ENCODE results near the gene FRMD5.
A peak's percentile ranks its signal among the peaks of the same experiment; 100 is the strongest.

The FRMD5 gene

DNA sequence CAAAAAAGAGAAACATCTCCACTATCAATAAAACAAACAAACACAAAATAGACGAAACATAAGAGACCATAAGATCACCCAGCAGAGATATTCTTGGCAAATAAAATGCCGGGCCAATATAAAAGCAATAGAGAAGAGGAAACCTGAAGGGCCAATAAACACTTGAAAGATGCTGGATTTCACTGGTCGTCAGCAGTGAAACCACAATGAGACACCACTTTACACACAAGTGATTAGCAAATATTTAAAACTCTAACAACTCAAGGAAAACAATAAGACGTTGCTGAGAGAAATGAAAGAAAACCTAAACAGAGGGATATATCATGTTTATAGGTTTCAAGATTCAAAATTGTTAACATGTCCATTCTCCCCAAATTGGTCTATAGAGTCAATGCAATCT is 219.7 kb downstream of the FRMD5 start:
- no peaks in the 10 kb centered on the region for H3K36me3 ChIP-seq (ENCODE audit: control insufficient read depth, insufficient read depth, low read length)
- no peak overlapping the region for H3K4me3 ChIP-seq (ENCODE audit: low read depth, low read length)
- H3K27me3 ChIP-seq (ENCODE audit: control insufficient read depth, insufficient read depth, low read length), result no peaks in the 10 kb centered on the region
- H3K9me3 ChIP-seq (ENCODE audit: control insufficient read depth, insufficient read depth, low read length), result no peaks in the 10 kb centered on the region; the same call in 1 of the 2 replicates
- H3K27ac ChIP-seq (ENCODE audit: low read depth, low read length), result no peak overlapping the region
- peaks cover 20% of the 10 kb centered on the region for H3K4me1 ChIP-seq (ENCODE audit: control insufficient read depth, insufficient read depth, low read length)
- no peak overlapping the region for H3K9ac ChIP-seq (ENCODE audit: low read depth, low read length)

DNA sequence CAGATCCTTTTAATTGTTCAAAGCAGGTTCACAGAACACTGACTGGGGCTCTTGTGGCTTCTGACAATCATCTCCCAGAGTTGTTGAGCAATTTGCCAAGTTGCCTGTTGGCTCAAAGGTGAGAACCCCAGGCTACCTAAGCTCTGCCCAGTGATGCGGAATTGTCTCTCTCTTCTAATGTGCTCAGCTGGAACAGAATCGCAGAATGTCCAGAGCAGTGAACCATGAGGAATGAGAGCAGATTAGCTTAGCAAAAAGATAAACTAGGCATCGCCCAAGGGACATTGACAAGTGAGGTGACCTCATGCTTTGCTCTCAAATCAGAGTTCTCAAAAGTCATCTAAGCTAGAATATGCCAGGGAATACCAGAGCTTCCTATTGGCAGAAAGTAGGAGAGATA is 220.2 kb downstream of the FRMD5 start:
- Histone ChIP-seq H3K27ac (ENCODE audit: low read depth, low read length) (no peak overlapping the region), H3K4me3 (ENCODE audit: low read depth, low read length) (no peak overlapping the region), H3K27me3 (ENCODE audit: control insufficient read depth, insufficient read depth, low read length) (no peaks in the 10 kb centered on the region), H3K36me3 (ENCODE audit: control insufficient read depth, insufficient read depth, low read length) (no peaks in the 10 kb centered on the region), H3K9ac (ENCODE audit: low read depth, low read length) (no peak overlapping the region), H3K4me1 (ENCODE audit: control insufficient read depth, insufficient read depth, low read length) (peaks cover 20% of the 10 kb centered on the region), H3K9me3 (ENCODE audit: control insufficient read depth, insufficient read depth, low read length) (no peaks in the 10 kb centered on the region; the same call in 1 of the 2 replicates)

DNA sequence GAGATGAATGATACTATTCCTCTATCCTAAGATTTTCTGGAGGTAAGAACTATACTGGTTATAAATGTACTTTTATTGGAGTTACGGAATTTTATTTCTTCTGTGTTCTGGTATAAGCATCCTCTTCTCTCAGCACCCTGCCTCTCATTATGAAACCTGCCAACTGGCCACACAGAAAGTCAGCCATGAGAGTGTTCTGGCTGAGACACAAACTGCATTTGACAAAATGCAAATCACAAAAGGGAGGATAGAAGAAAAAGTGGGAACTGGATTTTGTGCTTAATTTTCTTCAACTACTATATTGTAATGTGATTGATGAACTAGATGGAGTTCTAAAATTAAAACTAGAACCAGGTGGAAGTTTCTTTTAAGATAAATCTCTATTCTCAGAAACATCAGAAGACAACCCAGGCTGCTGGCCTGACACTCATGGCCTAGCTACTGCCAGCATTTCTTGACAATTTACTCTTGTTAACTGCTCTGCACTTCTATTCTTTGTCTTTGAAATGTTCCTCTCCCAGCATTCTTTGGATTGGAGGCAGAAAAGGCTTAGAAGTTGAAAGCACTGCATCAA is 225.2 kb downstream of the FRMD5 start:
- peaks cover 2% of the 10 kb centered on the region; the same call in 1 of the 2 replicates for H3K4me1 ChIP-seq (ENCODE audit: control insufficient read depth, insufficient read depth, low read length)
- H3K4me3 ChIP-seq (ENCODE audit: low read depth, low read length), result no peak overlapping the region
- H3K36me3 ChIP-seq (ENCODE audit: control insufficient read depth, insufficient read depth, low read length), result no peaks in the 10 kb centered on the region
- H3K9me3 ChIP-seq (ENCODE audit: control insufficient read depth, insufficient read depth, low read length), result no peaks in the 10 kb centered on the region
- no peaks in the 10 kb centered on the region for H3K27me3 ChIP-seq (ENCODE audit: control insufficient read depth, insufficient read depth, low read length)
- no peak overlapping the region for H3K27ac ChIP-seq (ENCODE audit: low read depth, low read length)
- H3K9ac ChIP-seq (ENCODE audit: low read depth, low read length), result no peak overlapping the region

DNA sequence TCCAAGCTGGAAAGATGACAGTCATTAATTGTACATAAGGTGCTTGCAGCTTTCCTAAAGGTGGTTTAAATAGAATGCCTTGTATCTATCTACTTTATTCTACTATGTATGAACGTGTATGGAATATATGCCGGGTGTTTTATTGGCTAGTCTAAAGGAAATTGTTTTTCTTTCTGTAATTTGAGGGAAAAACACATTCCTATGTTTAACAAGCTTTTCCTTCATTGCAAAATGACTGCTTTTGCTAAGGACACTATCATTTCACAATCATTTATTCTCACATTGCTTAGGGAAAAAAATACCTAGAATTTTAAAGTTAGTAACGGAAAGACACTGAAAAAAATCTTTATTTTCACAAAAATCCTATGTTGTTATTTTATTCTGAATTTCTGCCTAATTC is 226.5 kb downstream of the FRMD5 start:
- no peaks in the 10 kb centered on the region for H3K9me3 ChIP-seq (ENCODE audit: control insufficient read depth, insufficient read depth, low read length)
- no peaks in the 10 kb centered on the region for H3K27me3 ChIP-seq (ENCODE audit: control insufficient read depth, insufficient read depth, low read length)
- no peak overlapping the region for H3K4me3 ChIP-seq (ENCODE audit: low read depth, low read length)
- no peaks in the 10 kb centered on the region for H3K4me1 ChIP-seq (ENCODE audit: control insufficient read depth, insufficient read depth, low read length)
- no peak overlapping the region for H3K27ac ChIP-seq (ENCODE audit: low read depth, low read length)
- H3K9ac ChIP-seq (ENCODE audit: low read depth, low read length), result no peak overlapping the region
- no peaks in the 10 kb centered on the region for H3K36me3 ChIP-seq (ENCODE audit: control insufficient read depth, insufficient read depth, low read length)

DNA sequence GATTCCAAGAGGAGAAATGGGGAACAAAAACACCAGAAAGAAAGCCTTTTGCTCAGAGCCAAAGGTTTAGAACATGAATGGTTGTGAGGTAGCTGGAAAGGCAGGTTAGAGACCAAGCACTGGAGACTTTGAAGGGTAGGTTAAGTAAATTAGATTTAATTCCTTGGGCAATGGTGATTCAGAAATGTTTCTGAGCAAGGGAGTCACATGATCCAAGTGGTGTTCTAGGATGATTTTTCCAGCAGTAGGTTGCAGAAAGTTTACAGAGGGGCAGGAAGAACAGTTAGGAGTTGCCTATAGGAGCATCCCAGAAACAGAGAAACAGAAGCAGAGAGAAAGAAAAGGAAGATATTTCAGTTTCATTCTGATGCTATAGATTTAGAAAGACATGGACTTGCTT is 228.4 kb downstream of the FRMD5 start:
- H3K4me3 ChIP-seq (ENCODE audit: low read depth, low read length), result no peak overlapping the region
- H3K36me3 ChIP-seq (ENCODE audit: control insufficient read depth, insufficient read depth, low read length), result no peaks in the 10 kb centered on the region
- H3K27ac ChIP-seq (ENCODE audit: low read depth, low read length), result no peak overlapping the region
- H3K4me1 ChIP-seq (ENCODE audit: control insufficient read depth, insufficient read depth, low read length), result no peaks in the 10 kb centered on the region
- no peaks in the 10 kb centered on the region for H3K9me3 ChIP-seq (ENCODE audit: control insufficient read depth, insufficient read depth, low read length)
- H3K27me3 ChIP-seq (ENCODE audit: control insufficient read depth, insufficient read depth, low read length), result no peaks in the 10 kb centered on the region
- no peak overlapping the region for H3K9ac ChIP-seq (ENCODE audit: low read depth, low read length)

DNA sequence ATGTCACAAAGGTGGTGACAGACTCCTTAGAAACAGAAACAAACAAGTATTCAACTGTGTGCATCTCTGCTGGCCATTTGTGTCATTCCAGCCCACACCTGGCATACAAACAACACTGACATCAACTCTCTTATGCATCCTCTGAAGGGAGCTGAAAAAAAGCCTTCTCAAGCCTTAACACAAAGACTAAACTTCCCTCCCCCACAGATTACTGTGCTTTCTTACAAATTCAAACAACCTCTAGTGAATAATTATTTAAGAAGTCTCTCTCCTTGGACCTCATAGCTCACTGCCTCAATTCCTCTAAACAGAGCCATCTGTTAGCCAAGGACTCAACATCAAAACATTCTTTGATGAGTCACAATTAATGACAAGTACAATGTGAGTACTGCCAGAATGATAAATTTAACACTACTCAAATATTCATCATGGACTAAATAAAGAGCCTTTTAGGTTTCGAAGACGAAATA is 236.2 kb downstream of the FRMD5 start:
- peak overlapping the region; percentile 32 for H3K27ac ChIP-seq (ENCODE audit: low read depth, low read length)
- H3K27me3 ChIP-seq (ENCODE audit: control insufficient read depth, insufficient read depth, low read length), result no peaks in the 10 kb centered on the region
- no peak overlapping the region for H3K9ac ChIP-seq (ENCODE audit: low read depth, low read length)

DNA sequence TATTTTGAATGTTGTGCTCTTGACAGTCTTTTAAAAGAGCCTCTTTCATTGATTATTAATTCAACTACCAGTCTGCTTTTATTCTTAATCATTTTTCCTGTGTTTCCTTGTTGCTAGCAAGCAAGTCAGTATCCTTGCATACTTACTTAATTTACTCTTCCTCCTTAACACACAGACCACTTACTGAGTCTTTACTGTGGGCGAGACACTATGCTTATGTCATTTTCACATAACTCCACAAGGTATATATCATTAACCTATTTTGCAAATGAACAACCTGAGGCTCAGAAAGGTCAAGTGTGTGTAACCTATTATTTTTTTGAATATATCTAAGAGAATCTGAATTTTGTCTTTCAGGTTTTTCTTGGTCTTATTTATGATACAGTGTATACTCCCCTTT is 237.3 kb downstream of the FRMD5 start:
- no peaks in the 10 kb centered on the region for H3K27me3 ChIP-seq (ENCODE audit: control insufficient read depth, insufficient read depth, low read length)
- H3K4me1 ChIP-seq (ENCODE audit: control insufficient read depth, insufficient read depth, low read length), result peaks cover 18% of the 10 kb centered on the region
- no peaks in the 10 kb centered on the region for H3K9me3 ChIP-seq (ENCODE audit: control insufficient read depth, insufficient read depth, low read length)
- H3K9ac ChIP-seq (ENCODE audit: low read depth, low read length), result no peak overlapping the region
- no peaks in the 10 kb centered on the region for H3K36me3 ChIP-seq (ENCODE audit: control insufficient read depth, insufficient read depth, low read length)
- H3K4me3 ChIP-seq (ENCODE audit: low read depth, low read length), result no peak overlapping the region
- no peak overlapping the region for H3K27ac ChIP-seq (ENCODE audit: low read depth, low read length)

More for the DNA sequence above, 236.2 kb downstream of the FRMD5 start:
- Histone ChIP-seq H3K36me3 (ENCODE audit: control insufficient read depth, insufficient read depth, low read length) (no peaks in the 10 kb centered on the region), H3K9me3 (ENCODE audit: control insufficient read depth, insufficient read depth, low read length) (no peaks in the 10 kb centered on the region), H3K4me1 (ENCODE audit: control insufficient read depth, insufficient read depth, low read length) (peaks cover 18% of the 10 kb centered on the region), H3K4me3 (ENCODE audit: low read depth, low read length) (no peak overlapping the region)

DNA sequence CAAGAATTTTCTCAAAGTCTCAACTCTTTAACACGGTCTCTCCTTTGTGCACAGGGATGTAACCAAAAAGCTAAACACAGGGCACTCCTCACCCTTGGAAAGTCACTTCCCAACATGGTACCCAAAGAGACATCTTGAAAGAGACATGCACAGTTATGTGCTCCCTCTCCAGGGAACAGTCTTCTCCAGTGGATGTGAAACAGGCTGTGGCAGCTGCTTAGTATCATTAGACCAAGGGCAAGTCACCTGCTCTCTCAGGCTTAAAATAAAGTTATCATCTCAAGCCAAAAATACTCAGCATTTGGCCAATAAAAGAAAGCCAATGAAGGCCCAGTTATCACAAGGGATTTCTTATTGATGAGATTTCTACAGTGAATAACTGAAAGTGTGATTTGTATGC is 239.9 kb downstream of the FRMD5 start:
- Histone ChIP-seq H3K9ac (ENCODE audit: low read depth, low read length) (no peak overlapping the region), H3K36me3 (ENCODE audit: control insufficient read depth, insufficient read depth, low read length) (no peaks in the 10 kb centered on the region), H3K4me3 (ENCODE audit: low read depth, low read length) (no peak overlapping the region), H3K4me1 (ENCODE audit: control insufficient read depth, insufficient read depth, low read length) (peaks cover 18% of the 10 kb centered on the region), H3K9me3 (ENCODE audit: control insufficient read depth, insufficient read depth, low read length) (no peaks in the 10 kb centered on the region), H3K27ac (ENCODE audit: low read depth, low read length) (no peak overlapping the region), H3K27me3 (ENCODE audit: control insufficient read depth, insufficient read depth, low read length) (no peaks in the 10 kb centered on the region)

DNA sequence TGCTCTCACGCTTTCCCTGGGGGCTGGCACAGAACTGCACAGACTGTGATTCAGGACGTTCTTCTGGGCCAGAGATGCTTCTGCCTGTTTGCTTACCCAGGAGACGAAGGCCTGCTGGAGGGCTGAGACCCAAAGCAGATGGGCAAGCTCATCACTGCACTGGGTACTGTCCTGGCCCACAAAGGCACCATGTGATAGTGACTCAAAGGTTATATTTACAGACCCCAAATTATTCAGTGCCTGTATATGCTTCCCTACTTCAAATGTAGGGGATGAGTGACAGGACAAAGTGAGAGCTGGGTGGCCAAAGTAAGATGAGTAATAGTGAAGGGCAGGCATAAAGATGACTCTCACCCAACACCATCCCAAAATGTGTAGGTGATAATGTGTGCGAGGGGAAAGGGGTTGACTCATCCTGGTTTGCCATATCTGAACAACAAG is 240.9 kb downstream of the FRMD5 start:
- Histone ChIP-seq H3K27me3 (ENCODE audit: control insufficient read depth, insufficient read depth, low read length) (no peaks in the 10 kb centered on the region), H3K4me1 (ENCODE audit: control insufficient read depth, insufficient read depth, low read length) (peaks cover 16% of the 10 kb centered on the region), H3K4me3 (ENCODE audit: low read depth, low read length) (no peak overlapping the region), H3K9me3 (ENCODE audit: control insufficient read depth, insufficient read depth, low read length) (no peaks in the 10 kb centered on the region), H3K9ac (ENCODE audit: low read depth, low read length) (no peak overlapping the region), H3K27ac (ENCODE audit: low read depth, low read length) (no peak overlapping the region), H3K36me3 (ENCODE audit: control insufficient read depth, insufficient read depth, low read length) (no peaks in the 10 kb centered on the region)

DNA sequence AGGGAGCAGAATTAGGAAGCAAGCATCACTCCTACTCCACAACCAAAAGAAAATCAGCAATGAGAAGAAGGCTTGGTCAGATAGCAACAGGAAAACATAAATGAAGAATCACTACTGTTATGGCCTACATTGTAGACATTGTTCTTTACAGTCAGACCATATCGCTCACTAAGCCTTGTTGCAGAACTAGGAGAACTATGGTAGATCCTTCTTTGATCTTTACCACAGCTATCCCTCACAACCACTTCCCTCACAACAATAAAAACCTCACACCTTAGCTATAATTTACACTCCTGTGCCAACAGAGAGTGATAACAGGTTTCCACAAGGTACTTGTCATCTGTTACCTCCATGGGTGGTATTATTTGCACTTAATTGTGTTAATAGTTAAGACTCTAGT is 241.7 kb downstream of the FRMD5 start:
- Histone ChIP-seq H3K27ac (ENCODE audit: low read depth, low read length) (no peak overlapping the region), H3K9me3 (ENCODE audit: control insufficient read depth, insufficient read depth, low read length) (no peaks in the 10 kb centered on the region), H3K9ac (ENCODE audit: low read depth, low read length) (no peak overlapping the region), H3K4me3 (ENCODE audit: low read depth, low read length) (no peak overlapping the region), H3K27me3 (ENCODE audit: control insufficient read depth, insufficient read depth, low read length) (no peaks in the 10 kb centered on the region), H3K4me1 (ENCODE audit: control insufficient read depth, insufficient read depth, low read length) (peaks cover 8% of the 10 kb centered on the region; the same call in 1 of the 2 replicates), H3K36me3 (ENCODE audit: control insufficient read depth, insufficient read depth, low read length) (no peaks in the 10 kb centered on the region)

DNA sequence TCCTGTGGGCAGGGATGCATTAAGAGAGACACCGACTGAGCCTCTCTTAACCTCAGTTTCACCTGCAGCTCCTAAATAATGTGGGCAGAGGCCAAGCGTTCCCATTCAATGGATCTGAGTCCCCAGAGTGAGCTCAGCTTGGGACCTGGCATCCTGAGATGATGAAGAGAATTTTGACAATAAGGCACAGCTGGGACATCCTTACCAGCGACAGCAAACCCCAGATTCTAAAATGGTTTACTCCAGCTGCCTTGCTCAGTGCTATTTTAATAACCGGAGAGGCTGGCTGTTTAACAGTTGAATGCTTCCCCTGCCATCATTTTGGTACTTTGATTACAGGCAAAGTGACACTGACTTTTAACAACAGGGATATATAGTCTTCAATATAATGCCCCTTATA is 244.5 kb downstream of the FRMD5 start:
- Histone ChIP-seq H3K9ac (ENCODE audit: low read depth, low read length) (no peak overlapping the region), H3K36me3 (ENCODE audit: control insufficient read depth, insufficient read depth, low read length) (no peaks in the 10 kb centered on the region), H3K4me3 (ENCODE audit: low read depth, low read length) (no peak overlapping the region), H3K27me3 (ENCODE audit: control insufficient read depth, insufficient read depth, low read length) (no peaks in the 10 kb centered on the region), H3K27ac (ENCODE audit: low read depth, low read length) (no peak overlapping the region), H3K9me3 (ENCODE audit: control insufficient read depth, insufficient read depth, low read length) (no peaks in the 10 kb centered on the region), H3K4me1 (ENCODE audit: control insufficient read depth, insufficient read depth, low read length) (no peaks in the 10 kb centered on the region)

Data from HUES48 (cell line).